Activated CD8-positive, alpha-beta T cell treated with anti-CD3 and anti-CD28 coated beads, Interleukin-2, amount 10 ng/mL, durations not matched to agents 7 days and 5 days (primary cell): ENCODE results near the gene SPI1. TPM values are rescaled to one million over a fixed set of nuclear protein-coding genes. Genes with fewer than 3 reads are reported as not detected.

ENCODE experiments used
- microRNA-seq: library from miRNA; unstranded; fragments of <30 nt; microRNA quantifications from one replicate; pipeline ENCODE4 v1.2.0, GENCODE V29; 2022
- total RNA-seq, 2 experiments: library from RNA; stranded (reverse); gene quantifications; one replicate each; pipeline ENCODE4 v1.2.3, GENCODE V29; 2021

The SPI1 gene
- total RNA-seq, 2 experiments from 2014 or later: not detected

Small RNA genes lying within 50 kb of the gene (microRNA-seq; reads per million reads assigned to microRNA genes)
- not detected for gene MIR4487

Other genes with a start within 250 kb of the SPI1 start
- 100 to 1,000 TPM in 1 of 2 experiments, 10 to 100 TPM in 1; 89.6 to 102 TPM for gene ARFGAP2, start 201.7 kb downstream of the SPI1 start, total RNA-seq
- gene PACSIN3, start 192.1 kb downstream of the SPI1 start, total RNA-seq: 1 to 10 TPM; 2.0 to 2.1 TPM
- gene DDB2, start 163.6 kb downstream of the SPI1 start, total RNA-seq: 100 to 1,000 TPM; 164 to 171 TPM
- gene ACP2, start 129.7 kb downstream of the SPI1 start, total RNA-seq: 10 to 100 TPM; 26.7 to 27.5 TPM
- 10 to 100 TPM; 11.7 to 12.6 TPM for gene NR1H3, start 120.6 kb downstream of the SPI1 start, total RNA-seq
- gene MADD, start 108.4 kb downstream of the SPI1 start, total RNA-seq: 10 to 100 TPM; 96.3 to 98.4 TPM
- gene MYBPC3, start 25.8 kb downstream of the SPI1 start, total RNA-seq: not detected
- 10 to 100 TPM; 19.2 to 20.0 TPM for gene SLC39A13, start 30.0 kb upstream of the SPI1 start, total RNA-seq
- gene PSMC3, start 47.9 kb upstream of the SPI1 start, total RNA-seq: 100 to 1,000 TPM; 179 TPM
- 1 to 10 TPM in 1 of 2 experiments, under 1 TPM in 1; 0.45 to 1.2 TPM for gene RAPSN, start 70.6 kb upstream of the SPI1 start, total RNA-seq
- gene CELF1, start 174.6 kb upstream of the SPI1 start, total RNA-seq: 100 to 1,000 TPM; 104 to 111 TPM
- 10 to 100 TPM; 44.5 to 44.7 TPM for gene PTPMT1, start 187.1 kb upstream of the SPI1 start, total RNA-seq
- 10 to 100 TPM; 17.7 to 20.7 TPM for gene KBTBD4, start 200.4 kb upstream of the SPI1 start, total RNA-seq
- gene NDUFS3, start 200.5 kb upstream of the SPI1 start, total RNA-seq: 100 to 1,000 TPM; 114 to 121 TPM
- gene FAM180B, start 208.1 kb upstream of the SPI1 start, total RNA-seq: not detected
- not detected for gene C1QTNF4, start 215.9 kb upstream of the SPI1 start, total RNA-seq